ENCODE data around the gene LILRB2. TPM values are rescaled to one million over a fixed set of nuclear protein-coding genes. Genes with fewer than 3 reads are reported as not detected.
"Not testable (repeated sequence)": the region's sequence is repeated elsewhere in the genome, so short reads cannot be mapped to it uniquely, and the experiment has no call there.

LILRB2 gene
- total RNA-seq, 1 donor from 2014 or later: not detected

GRCh38 chr19:54275951-54276350 lies 5.0 kb downstream of the LILRB2 start:
- intact Hi-C loops (cut with micrococcal nuclease): no loop called here

- intact Hi-C loops (cut with micrococcal nuclease): not testable (repeated sequence)
Measured at GRCh38 chr19:54274516-54274915, 6.4 kb downstream of the LILRB2 start.

- intact Hi-C loops (cut with micrococcal nuclease): no loop called here
Measured at GRCh38 chr19:54273821-54274220, 7.1 kb downstream of the LILRB2 start.

GRCh38 chr19:54272181-54272580 lies 8.7 kb downstream of the LILRB2 start:
- intact Hi-C loops (cut with micrococcal nuclease): not testable (repeated sequence)

DNA sequence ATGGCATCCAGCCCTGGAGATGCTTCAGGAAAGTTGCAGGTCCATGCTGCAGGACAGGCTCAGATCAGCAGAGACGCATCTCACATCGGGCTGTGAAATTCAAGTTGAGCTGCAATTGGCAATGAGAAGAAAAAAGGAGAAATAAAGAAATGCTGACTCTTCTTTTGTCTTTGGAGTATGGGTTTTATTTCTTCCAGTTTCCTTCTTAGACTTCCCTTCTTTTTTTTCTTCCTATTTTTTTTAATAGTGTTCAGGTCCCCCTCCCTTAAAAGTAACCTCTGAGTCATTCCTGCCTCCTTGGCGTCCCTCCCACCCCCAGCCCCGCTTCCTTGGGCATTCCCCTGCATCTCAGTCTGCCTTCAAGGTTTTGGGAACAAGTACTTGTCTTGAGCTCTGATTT lies 9.3 kb downstream of the LILRB2 start:
- intact Hi-C loops (cut with micrococcal nuclease): not testable (repeated sequence)

DNA sequence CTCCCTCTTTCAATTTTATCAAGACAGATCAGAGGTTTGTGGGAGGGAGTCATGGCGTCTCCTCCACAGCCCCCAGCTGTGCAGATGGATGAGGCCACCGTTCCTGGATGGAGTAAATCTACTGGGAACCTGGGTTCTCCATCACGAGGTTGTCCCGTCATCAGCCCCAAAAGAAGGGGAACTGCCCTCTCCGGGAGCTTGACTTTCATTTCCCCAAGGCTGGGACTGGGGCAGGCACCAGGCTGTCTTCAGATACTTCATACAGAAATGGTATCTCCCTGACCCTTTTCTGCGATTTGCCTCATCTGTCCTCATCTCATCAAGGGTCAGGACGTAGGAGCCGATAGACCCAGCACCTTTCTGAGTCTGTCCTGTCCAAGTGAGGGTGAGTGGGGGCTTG lies 9.8 kb downstream of the LILRB2 start:
- intact Hi-C loops (cut with micrococcal nuclease): no loop called here

GRCh38 chr19:54268936-54269335 lies 12.0 kb downstream of the LILRB2 start:
- intact Hi-C loops (cut with micrococcal nuclease): no loop called here

- intact Hi-C loops (cut with micrococcal nuclease): loop anchor here (1.0 kb wide), 1 partner anchor 98 kb away; no protein-coding TSS in a partner anchor
Measured at GRCh38 chr19:54266133-54266532, 14.8 kb downstream of the LILRB2 start.

DNA sequence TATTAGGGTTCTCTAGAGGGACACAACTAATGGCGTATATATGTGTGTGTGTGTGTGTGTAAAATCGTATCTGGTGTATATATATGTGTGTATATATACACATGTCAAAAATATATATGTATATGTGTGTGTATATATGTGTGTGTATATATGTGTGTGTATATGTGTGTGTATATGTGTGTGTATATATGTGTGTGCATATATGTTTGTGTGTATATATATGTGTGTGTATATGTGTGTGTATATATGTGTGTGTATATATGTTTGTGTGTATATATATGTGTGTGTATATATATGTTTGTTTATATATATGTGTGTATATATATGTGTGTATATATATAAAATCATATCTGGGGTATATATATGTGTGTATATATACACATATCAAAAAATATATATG lies 18.4 kb downstream of the LILRB2 start:
- intact Hi-C loops (cut with micrococcal nuclease): no loop called here

DNA sequence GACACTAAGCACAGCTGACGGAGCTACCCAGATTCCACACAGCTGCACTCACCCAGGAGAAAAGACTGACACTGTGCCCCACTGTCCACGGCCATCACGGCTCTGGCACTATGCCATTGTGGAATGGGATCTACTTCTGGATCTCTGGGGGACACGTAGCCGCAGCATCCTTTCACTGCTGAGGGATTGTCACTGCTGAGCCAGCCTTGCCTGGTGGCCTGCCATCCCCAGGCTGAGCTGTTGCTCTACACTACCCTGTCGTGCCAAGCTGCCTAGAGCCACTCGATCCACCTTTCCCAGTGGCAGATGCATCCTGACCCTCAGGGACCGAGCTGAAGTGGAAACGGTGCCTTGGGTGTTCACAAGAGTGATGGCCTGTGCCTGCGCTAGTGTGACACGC lies 18.8 kb downstream of the LILRB2 start:
- intact Hi-C loops (cut with micrococcal nuclease): no loop called here

DNA sequence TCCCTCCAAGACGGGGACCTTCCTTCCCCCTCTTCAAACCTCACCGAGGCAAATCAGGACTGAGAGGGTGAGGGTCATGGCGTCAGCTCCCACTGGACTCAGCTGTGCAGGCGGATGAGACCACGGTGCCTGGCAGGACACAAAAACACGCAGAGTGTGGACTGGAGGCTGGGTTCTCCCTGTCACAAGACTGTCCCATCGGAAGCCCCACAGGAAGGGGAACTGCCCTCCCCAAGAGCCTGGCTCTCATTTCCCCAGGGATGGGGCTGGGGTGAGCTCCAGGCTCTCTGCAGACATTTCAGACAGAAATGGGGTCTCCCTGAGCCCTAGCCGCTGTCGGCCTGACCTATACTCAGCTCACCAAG lies 23.8 kb downstream of the LILRB2 start, which contains the start of gene LILRB5:
Gene LILRB5 (minus strand): TSS at position 158 of the 365 bp plus-strand sequence. CDS start 80 bp downstream, at position 78.
- intact Hi-C loops (cut with micrococcal nuclease): no loop called here

GRCh38 chr19:54256250-54257115 lies 24.4 kb downstream of the LILRB2 start:
- intact Hi-C loops (cut with micrococcal nuclease): no loop called here

DNA sequence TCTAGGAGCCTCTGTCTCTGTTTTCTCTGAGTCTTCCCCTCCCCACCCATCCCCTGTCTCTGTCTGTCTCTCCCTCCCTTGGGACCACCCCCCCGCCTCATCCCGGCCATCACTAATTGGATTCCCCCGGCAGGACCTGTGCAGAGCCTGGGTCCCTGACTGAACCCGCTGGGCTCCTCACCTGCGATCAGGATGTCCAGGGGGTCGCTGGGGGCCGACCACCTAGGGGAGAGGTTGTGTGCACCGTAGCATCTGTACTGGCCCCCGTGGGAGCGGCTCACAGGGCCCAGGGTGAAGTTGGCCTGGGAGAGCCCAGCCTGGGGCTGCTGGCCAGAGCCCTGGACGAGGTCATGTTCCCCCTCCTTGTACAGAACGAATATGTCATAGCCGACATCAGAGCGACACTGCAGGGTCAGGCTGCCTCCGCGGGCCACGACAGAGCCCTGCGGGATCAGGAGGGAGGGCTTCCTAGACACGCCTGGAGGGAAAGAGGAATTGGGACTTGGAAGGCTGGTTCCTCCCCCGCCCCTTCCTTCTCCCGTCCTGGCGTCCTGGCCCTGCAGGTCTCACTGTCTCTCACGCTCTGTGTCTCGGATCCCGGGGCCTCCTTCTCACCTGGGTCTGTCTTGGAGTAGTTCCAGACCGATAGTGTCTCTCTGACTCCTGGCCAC lies 25.7 kb downstream of the LILRB2 start:
- intact Hi-C loops (cut with micrococcal nuclease): no loop called here

DNA sequence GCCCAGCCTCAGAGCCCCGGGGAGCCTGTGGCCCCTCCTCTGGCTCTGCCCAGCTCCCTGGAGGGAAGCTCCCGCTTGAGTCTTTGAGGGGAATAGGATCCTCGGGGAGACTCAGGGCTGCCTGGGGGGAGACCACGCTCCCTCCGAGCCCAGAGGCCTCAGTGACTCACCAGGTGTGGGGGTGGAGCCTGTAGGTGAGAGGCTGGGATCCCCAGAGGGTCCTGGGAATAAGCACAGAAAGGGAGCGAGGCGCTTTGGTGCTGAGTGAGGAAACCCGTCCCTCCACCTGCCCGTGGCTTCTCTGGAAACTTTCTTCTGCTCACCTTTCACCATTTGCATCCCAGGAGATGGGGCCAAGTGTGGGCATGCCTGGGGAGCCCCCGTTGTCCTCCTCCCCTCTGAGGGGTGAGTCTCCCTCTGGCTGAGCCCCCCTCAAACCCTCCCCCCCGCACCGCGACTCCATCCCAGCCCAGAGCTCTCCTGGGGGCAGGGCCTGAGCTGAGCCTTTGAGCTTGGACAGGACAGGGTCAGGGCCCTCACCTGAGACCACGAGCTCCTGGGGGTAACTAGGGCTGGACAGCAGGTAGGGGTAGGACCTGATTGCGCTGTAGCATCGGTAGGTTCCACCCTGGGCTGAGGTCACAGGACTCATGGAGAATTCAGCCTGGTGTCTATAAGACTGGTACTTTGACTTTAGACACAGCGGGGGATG lies 26.6 kb downstream of the LILRB2 start:
- intact Hi-C loops (cut with micrococcal nuclease): no loop called here

- intact Hi-C loops (cut with micrococcal nuclease): no loop called here
Measured at GRCh38 chr19:54253331-54254194, 27.3 kb downstream of the LILRB2 start.

DNA sequence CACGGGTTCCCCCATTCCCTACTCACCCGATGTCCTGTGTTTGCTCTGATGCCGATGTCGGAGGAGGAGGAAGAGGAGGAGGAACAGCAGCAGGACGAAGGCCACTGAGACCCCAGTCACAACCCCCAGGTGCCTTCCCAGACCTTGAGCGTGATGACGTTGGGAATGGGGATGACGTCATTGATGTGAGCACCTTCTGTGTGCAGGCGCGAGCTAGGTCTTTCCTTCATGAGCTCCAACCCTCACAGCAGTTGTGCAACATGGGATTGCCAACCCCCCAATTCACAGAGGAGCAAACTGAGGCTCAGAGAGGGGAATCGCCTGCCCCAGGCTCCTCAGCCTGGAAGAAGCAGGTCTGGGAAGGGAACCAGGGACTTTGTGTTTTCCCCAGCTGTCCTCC lies 28.1 kb downstream of the LILRB2 start:
- intact Hi-C loops (cut with micrococcal nuclease): no loop called here

- intact Hi-C loops (cut with micrococcal nuclease): no loop called here
Measured at GRCh38 chr19:54252243-54252642, 28.7 kb downstream of the LILRB2 start.

DNA sequence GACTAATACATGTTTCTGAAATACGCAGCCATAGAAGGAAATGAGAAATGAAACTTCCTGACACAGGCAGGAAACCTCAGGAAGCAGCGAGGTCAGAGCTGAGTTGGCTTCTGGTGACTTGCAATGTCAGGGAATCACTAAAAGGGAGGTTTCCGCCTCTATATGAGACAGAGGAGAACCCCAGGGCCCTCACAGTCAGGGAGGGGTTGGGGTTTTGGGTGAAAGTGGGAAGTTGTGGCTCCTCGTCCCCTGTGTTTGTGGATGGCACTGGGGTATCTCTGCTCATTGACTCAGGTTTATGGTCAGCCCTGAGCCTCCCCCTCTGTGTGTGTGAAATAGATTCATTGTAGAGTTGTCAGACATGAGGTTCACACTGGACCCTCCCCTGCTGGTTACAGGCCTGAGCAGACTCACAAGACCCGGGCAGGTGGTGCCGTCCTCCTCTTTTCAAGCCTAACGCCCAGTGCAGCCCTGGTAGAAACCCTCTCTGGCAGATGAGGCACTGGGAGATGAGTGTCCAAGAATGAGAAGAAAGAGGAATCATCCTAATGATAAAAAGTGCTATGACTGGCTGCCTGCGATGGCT lies 32.8 kb downstream of the LILRB2 start:
- intact Hi-C loops (cut with micrococcal nuclease): loop anchor here (5.0 kb wide), 1 partner anchor 139 kb away; no protein-coding TSS in a partner anchor

GRCh38 chr19:54247106-54247930 lies 33.6 kb downstream of the LILRB2 start:
- intact Hi-C loops (cut with micrococcal nuclease): loop anchor here (5.0 kb wide), 1 partner anchor 140 kb away; no protein-coding TSS in a partner anchor
